H9 (cell line): ENCODE results near the gene CCDC169. TPM values are rescaled to one million over a fixed set of nuclear protein-coding genes. Genes with fewer than 3 reads are reported as not detected.

Experiments used
- DNase-seq: peaks from one replicate; pipeline ENCODE4 v3.0.0-alpha.2; 2017
- H2AFZ ChIP-seq: one replicate; pipeline ENCODE4 v1.6.1; 2013; ENCODE audit warnings: mild to moderate bottlenecking, low read length, control low read depth, moderate library complexity
- H2AK5ac ChIP-seq: 2 replicates; pipeline ENCODE4 v1.6.1; 2013; ENCODE audit warnings: low read length, control low read depth, mixed read lengths; ENCODE audit not compliant: insufficient read length
- H2BK120ac ChIP-seq: one replicate; pipeline ENCODE4 v1.6.1; 2013; ENCODE audit warnings: low read depth, mild to moderate bottlenecking, low read length, control low read depth, inconsistent platforms; ENCODE audit not compliant: poor library complexity, severe bottlenecking
- H2BK12ac ChIP-seq: 2 replicates; pipeline ENCODE4 v1.6.1; 2013; ENCODE audit warnings: low read length, control low read depth, mixed read lengths, low read depth; ENCODE audit not compliant: insufficient read length
- H2BK15ac ChIP-seq: 2 replicates; pipeline ENCODE4 v1.6.1; 2013; ENCODE audit warnings: low read depth, low read length, control low read depth
- H2BK20ac ChIP-seq: one replicate; pipeline ENCODE4 v1.6.1; 2013; ENCODE audit warnings: low read depth, mild to moderate bottlenecking, low read length, control low read depth, inconsistent platforms; ENCODE audit not compliant: poor library complexity, severe bottlenecking
- H2BK5ac ChIP-seq: 2 replicates; pipeline ENCODE4 v1.6.1; 2013; ENCODE audit warnings: low read length, control low read depth, mixed read lengths; ENCODE audit not compliant: insufficient read length
- H3K14ac ChIP-seq: 2 replicates; pipeline ENCODE4 v1.6.1; 2013; ENCODE audit warnings: low read length, control low read depth; ENCODE audit not compliant: insufficient read depth
- H3K18ac ChIP-seq: 2 replicates; pipeline ENCODE4 v1.6.1; 2013; ENCODE audit warnings: low read depth, mild to moderate bottlenecking, mixed read lengths, low read length, control low read depth; ENCODE audit not compliant: insufficient read length
- H3K23ac ChIP-seq: 2 replicates; pipeline ENCODE4 v1.6.1; 2013; ENCODE audit warnings: low read length, control low read depth, mixed read lengths, low read depth; ENCODE audit not compliant: insufficient read length
- H3K23me2 ChIP-seq: 2 replicates; pipeline ENCODE4 v1.6.1; 2013; ENCODE audit warnings: low read depth, mild to moderate bottlenecking, mixed read lengths, low read length, control low read depth; ENCODE audit not compliant: insufficient read length, poor library complexity, severe bottlenecking
- H3K27ac ChIP-seq: 2 replicates; pipeline ENCODE4 v1.5.1; 2013; ENCODE audit warnings: low read length, control low read depth, mixed read lengths, low read depth; ENCODE audit not compliant: insufficient read length
- H3K27me3 ChIP-seq: 2 replicates; pipeline ENCODE4 v1.6.1; 2013; ENCODE audit warnings: low read length, control low read depth, inconsistent platforms; ENCODE audit not compliant: insufficient read depth
- H3K4ac ChIP-seq: 2 replicates; pipeline ENCODE4 v1.6.1; 2013; ENCODE audit warnings: low read depth, mild to moderate bottlenecking, control low read depth, inconsistent platforms, low read length, moderate library complexity
- H3K4me1 ChIP-seq: 2 replicates; pipeline ENCODE4 v1.6.1; 2013; ENCODE audit warnings: low read length, control low read depth, inconsistent platforms; ENCODE audit not compliant: insufficient read depth
- H3K4me2 ChIP-seq: 2 replicates; pipeline ENCODE4 v1.6.1; 2013; ENCODE audit warnings: low read length, control low read depth, mixed read lengths; ENCODE audit not compliant: insufficient read length, insufficient read depth
- H3K56ac ChIP-seq: 2 replicates; pipeline ENCODE4 v1.6.1; 2013; ENCODE audit warnings: low read depth, mild to moderate bottlenecking, mixed read lengths, low read length, control low read depth; ENCODE audit not compliant: insufficient read length
- H3K79me1 ChIP-seq: 2 replicates; pipeline ENCODE4 v1.6.1; 2013; ENCODE audit warnings: low read depth, mild to moderate bottlenecking, moderate library complexity, low read length, control low read depth, inconsistent platforms; ENCODE audit not compliant: insufficient read depth, poor library complexity, severe bottlenecking
- H3K79me2 ChIP-seq: 2 replicates; pipeline ENCODE4 v1.6.1; 2013; ENCODE audit warnings: low read length, control low read depth, inconsistent platforms; ENCODE audit not compliant: insufficient read depth
- H3K9ac ChIP-seq: 2 replicates; pipeline ENCODE4 v1.6.1; 2013; ENCODE audit warnings: low read length, control low read depth, mixed read lengths; ENCODE audit not compliant: insufficient read length; ENCODE audit errors: extremely low read depth
- H3K9me3 ChIP-seq: one replicate; pipeline ENCODE4 v1.6.1; 2013; ENCODE audit warnings: low read depth, low read length, inconsistent platforms; ENCODE audit not compliant: control insufficient read depth
- H3T11ph ChIP-seq: one replicate; pipeline ENCODE4 v1.6.1; 2013; ENCODE audit warnings: mild to moderate bottlenecking, low read length, control low read depth, inconsistent platforms
- H4K20me1 ChIP-seq: one replicate; pipeline ENCODE4 v1.6.1; 2013; ENCODE audit not compliant: control insufficient read depth, insufficient read length, insufficient read depth
- H4K5ac ChIP-seq: 2 replicates; pipeline ENCODE4 v1.6.1; 2013; ENCODE audit warnings: low read depth, mild to moderate bottlenecking, mixed read lengths, low read length, control low read depth; ENCODE audit not compliant: insufficient read length
- H4K8ac ChIP-seq: replicated peaks from 2 replicates; pipeline ENCODE4 v1.6.1; 2013; ENCODE audit warnings: low read length, control low read depth, mixed read lengths, low read depth; ENCODE audit not compliant: insufficient read length
- H4K91ac ChIP-seq: 2 replicates; pipeline ENCODE4 v1.6.1; 2013; ENCODE audit warnings: low read depth, mild to moderate bottlenecking, moderate library complexity, mixed read lengths, low read length, control low read depth; ENCODE audit not compliant: insufficient read length
- H3K27ac Mint-ChIP-seq, 3 experiments: 2 replicates in 2 of 3; 3 replicates in 1 of 3; pipeline ENCODE4 v1.8.0; 2020 to 2021; ENCODE audit warnings: mixed read lengths in 3 of 3, mild to moderate bottlenecking in 1 of 3, moderate library complexity in 1 of 3
- H3K27me3 Mint-ChIP-seq: 2 replicates; pipeline ENCODE4 v1.8.0; 2021; ENCODE audit warnings: low read depth, mild to moderate bottlenecking, moderate library complexity, mixed read lengths
- H3K36me3 Mint-ChIP-seq, 3 experiments: 2 replicates in 2 of 3; 3 replicates in 1 of 3; pipeline ENCODE4 v1.8.0; 2020 to 2021; ENCODE audit warnings: low read depth in 3 of 3, mixed read lengths in 3 of 3; ENCODE audit not compliant: insufficient read depth in 1 of 3
- H3K4me1 Mint-ChIP-seq, 2 experiments: 2 replicates each; pipeline ENCODE4 v1.8.0; 2020; ENCODE audit warnings: mixed read lengths in 2 of 2
- H3K4me3 Mint-ChIP-seq, 2 experiments: 2 replicates in 1 of 2; 3 replicates in 1 of 2; pipeline ENCODE4 v1.8.0; 2020 to 2021; ENCODE audit warnings: mild to moderate bottlenecking in 2 of 2, mixed read lengths in 2 of 2, moderate library complexity in 1 of 2
- H3K9me3 Mint-ChIP-seq, 2 experiments: 2 replicates in 1 of 2; 3 replicates in 1 of 2; pipeline ENCODE4 v1.8.0; 2020; ENCODE audit warnings: mild to moderate bottlenecking in 2 of 2, mixed read lengths in 2 of 2, moderate library complexity in 1 of 2
- WGBS: extraction: QIAGEN DNeasy Blood & Tissue Kit; methylation state at CpG from one replicate; pipeline ENCODE4 v1.1.7; 2013; ENCODE audit warnings: missing lambda C conversion rate, low lambda C conversion rate, mixed read lengths; ENCODE audit not compliant: insufficient read length; ENCODE audit errors: extremely low coverage; 5-methylcytosine and 5-hydroxymethylcytosine counted together
- total RNA-seq: library from RNA; stranded (reverse); gene quantifications from 2 replicates; pipeline ENCODE4 v1.2.1, GENCODE V29; 2021
- TF ChIP-seq, protein P1 (sequence below): fragments of 200-600 bp; sonication (generic); conservative IDR thresholded peaks from 3 replicates; pipeline ENCODE4 v1.8.0; 2021; ENCODE audit warnings: antibody characterized with exemption, mild to moderate bottlenecking

The CCDC169 gene
- total RNA-seq, 1 experiment from 2014 or later, result 19.1 TPM

GRCh38 chr13:36313047-36313969 lies 15.7 kb upstream of the CCDC169 start:
- DNase-seq, result no peak
- Mint-ChIP-seq H3K27me3 (peaks cover 3% of the 10 kb centered on the region), H3K4me3 (no peak overlapping the region), H3K36me3 (peaks cover 53 to 83% (median 70%) of the 10 kb centered on the region in 3 experiments), H3K9me3 (peaks cover 28 to 31% of the 10 kb centered on the region in 2 experiments), H3K27ac (peak overlapping the region in 1 of 3 experiments; percentile 15; a peak in 1 of 7 replicates), H3K4me1 (peaks cover 21 to 29% of the 10 kb centered on the region in 2 experiments)
- Histone ChIP-seq H3K14ac (no peak overlapping the region), H3K23ac (no peak overlapping the region), H2BK120ac (no peak overlapping the region), H2BK20ac (no peak overlapping the region), H3K4ac (no peak overlapping the region), H2BK12ac (no peak overlapping the region), H3K9ac (no peak overlapping the region), H4K91ac (no peak overlapping the region), H3K4me2 (no peak overlapping the region), H3K27ac (no peak overlapping the region), H2BK15ac (no peak overlapping the region), H2AK5ac (no peak overlapping the region), H3K56ac (no peak overlapping the region), H3K9me3 (peaks cover 8% of the 10 kb centered on the region), H3T11ph (no peak overlapping the region), H3K4me1 (peaks cover 6% of the 10 kb centered on the region), H3K23me2 (no peaks in the 10 kb centered on the region), H3K79me1 (peaks cover 3% of the 10 kb centered on the region), H4K20me1 (no peaks in the 10 kb centered on the region), H4K5ac (no peak overlapping the region), H2AFZ (no peak overlapping the region), H3K79me2 (no peaks in the 10 kb centered on the region), H4K8ac (no peak overlapping the region), H2BK5ac (no peak overlapping the region), H3K27me3 (no peaks in the 10 kb centered on the region), H3K18ac (no peak overlapping the region)
- TF ChIP-seq, protein P1, sequence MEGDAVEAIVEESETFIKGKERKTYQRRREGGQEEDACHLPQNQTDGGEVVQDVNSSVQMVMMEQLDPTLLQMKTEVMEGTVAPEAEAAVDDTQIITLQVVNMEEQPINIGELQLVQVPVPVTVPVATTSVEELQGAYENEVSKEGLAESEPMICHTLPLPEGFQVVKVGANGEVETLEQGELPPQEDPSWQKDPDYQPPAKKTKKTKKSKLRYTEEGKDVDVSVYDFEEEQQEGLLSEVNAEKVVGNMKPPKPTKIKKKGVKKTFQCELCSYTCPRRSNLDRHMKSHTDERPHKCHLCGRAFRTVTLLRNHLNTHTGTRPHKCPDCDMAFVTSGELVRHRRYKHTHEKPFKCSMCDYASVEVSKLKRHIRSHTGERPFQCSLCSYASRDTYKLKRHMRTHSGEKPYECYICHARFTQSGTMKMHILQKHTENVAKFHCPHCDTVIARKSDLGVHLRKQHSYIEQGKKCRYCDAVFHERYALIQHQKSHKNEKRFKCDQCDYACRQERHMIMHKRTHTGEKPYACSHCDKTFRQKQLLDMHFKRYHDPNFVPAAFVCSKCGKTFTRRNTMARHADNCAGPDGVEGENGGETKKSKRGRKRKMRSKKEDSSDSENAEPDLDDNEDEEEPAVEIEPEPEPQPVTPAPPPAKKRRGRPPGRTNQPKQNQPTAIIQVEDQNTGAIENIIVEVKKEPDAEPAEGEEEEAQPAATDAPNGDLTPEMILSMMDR, result no peak
- no CpG with 5 or more reads among the region's 3 CpGs for WGBS
